GM12864 (cell line): ENCODE data around the gene ZNF138.

Source experiments
- DNase-seq: peaks from one replicate; pipeline ENCODE4 v3.0.0-alpha.2; 2011; ENCODE audit warnings: low read depth
- H3K4me3 ChIP-seq: 2 replicates; pipeline ENCODE4 v1.5.1; 2011; ENCODE audit warnings: mild to moderate bottlenecking, low read depth, low read length, control low read depth
- CTCF ChIP-seq: IDR thresholded peaks from 2 replicates; pipeline ENCODE4 v1.5.1; 2011; ENCODE audit warnings: low read depth, mild to moderate bottlenecking, moderate library complexity, low read length, control low read depth, inconsistent platforms; ENCODE audit errors: missing control alignments

The ZNF138 gene

GRCh38 chr7:64871761-64872160, 77.5 kb downstream of the ZNF138 start:
- no peak overlapping the region for H3K4me3 ChIP-seq
- DNase-seq, result no peak
- TF ChIP-seq CTCF, result no peak

- no peak overlapping the region for H3K4me3 ChIP-seq
- no peak for TF ChIP-seq CTCF
- no peak for DNase-seq
Measured at GRCh38 chr7:64872351-64873154, 78.3 kb downstream of the ZNF138 start.

GRCh38 chr7:64873155-64873500, 78.9 kb downstream of the ZNF138 start:
- no peak for DNase-seq
- H3K4me3 ChIP-seq, result no peak overlapping the region
- TF ChIP-seq CTCF, result no peak

- no peak for TF ChIP-seq CTCF
- no peak overlapping the region for H3K4me3 ChIP-seq
- no peak for DNase-seq
Measured at GRCh38 chr7:64873517-64873916, 79.3 kb downstream of the ZNF138 start.

- no peak for TF ChIP-seq CTCF
- DNase-seq, result no peak
- H3K4me3 ChIP-seq, result no peak overlapping the region
Measured at GRCh38 chr7:64874114-64874513, 79.9 kb downstream of the ZNF138 start.

GRCh38 chr7:64874562-64875250, 80.5 kb downstream of the ZNF138 start:
- no peak overlapping the region for H3K4me3 ChIP-seq
- TF ChIP-seq CTCF, result no peak
- no peak for DNase-seq
